ENCODE results near the gene KATNBL1. TPM values are rescaled to one million over a fixed set of nuclear protein-coding genes. Genes with fewer than 3 reads are reported as not detected.

The KATNBL1 gene
- total RNA-seq, 1 donor from 2014 or later: 82.7 TPM

GRCh38 chr15:34239151-34239808 is 29.4 kb upstream of the KATNBL1 start:
- Mint-ChIP-seq H3K4me3 (no peak overlapping the region), H3K27ac (no peak overlapping the region), H3K27me3 (ENCODE audit: low read depth) (no peaks in the 10 kb centered on the region), H3K36me3 (peaks cover 16% of the 10 kb centered on the region), H3K9me3 (no peaks in the 10 kb centered on the region), H3K4me1 (no peaks in the 10 kb centered on the region)
- no peak for TF ChIP-seq CTCF (IDR thresholded peaks at IDR 0.05; ENCODE audit: unreplicated experiment)
- DNase-seq (ENCODE audit: low spot score in 2 of 2, unreplicated experiment in 2 of 2): no peak

GRCh38 chr15:34233614-34234013 is 23.7 kb upstream of the KATNBL1 start:
- peaks cover 27% of the 10 kb centered on the region for H3K36me3 Mint-ChIP-seq
- DNase-seq (ENCODE audit: low spot score in 2 of 2, unreplicated experiment in 2 of 2): no peak
- no peaks in the 10 kb centered on the region for H3K9me3 Mint-ChIP-seq

DNA sequence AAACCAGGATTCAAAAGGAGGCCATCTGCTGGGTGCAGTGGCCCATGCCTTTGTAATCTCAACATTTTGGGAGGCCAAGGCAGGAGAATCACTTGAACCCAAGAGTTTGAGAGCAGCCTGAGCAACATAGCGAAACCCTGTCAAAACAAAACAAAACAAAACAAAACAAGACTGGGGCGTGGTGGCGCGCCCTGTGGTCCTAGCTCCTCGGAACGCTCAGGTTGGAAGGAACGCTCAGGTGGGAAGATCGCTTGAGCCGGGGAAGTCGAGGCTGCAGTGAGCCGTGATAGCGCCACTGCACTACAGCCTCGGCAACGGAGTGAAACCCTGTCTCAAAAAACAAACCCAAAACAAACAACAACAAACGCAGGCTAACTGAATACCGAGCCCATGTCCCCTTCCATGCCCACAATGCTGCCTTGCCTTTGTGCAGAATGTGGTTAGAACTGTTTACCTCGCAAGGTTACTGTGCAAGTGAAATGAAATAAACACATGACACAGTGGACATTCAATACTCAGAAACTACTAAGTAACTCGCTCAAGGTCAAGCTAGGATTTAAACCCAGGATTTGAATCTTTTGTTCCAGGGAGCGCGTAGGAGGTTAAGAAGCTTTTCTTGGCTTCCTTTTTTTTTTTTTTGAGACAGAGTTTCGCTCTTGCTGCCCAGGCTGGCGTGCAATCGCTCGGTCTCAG is 14.2 kb upstream of the KATNBL1 start:
- no peak for TF ChIP-seq CTCF (IDR thresholded peaks at IDR 0.05; ENCODE audit: unreplicated experiment)
- Mint-ChIP-seq H3K4me1 (peaks cover 19% of the 10 kb centered on the region), H3K36me3 (peaks cover 14% of the 10 kb centered on the region), H3K27me3 (ENCODE audit: low read depth) (no peaks in the 10 kb centered on the region), H3K9me3 (no peaks in the 10 kb centered on the region), H3K4me3 (peak overlapping the region; percentile 90), H3K27ac (peak overlapping the region; percentile 98)
- no peak for DNase-seq (ENCODE audit: low spot score in 2 of 2, unreplicated experiment in 2 of 2)

More at GRCh38 chr15:34233614-34234013, 23.7 kb upstream of the KATNBL1 start:
- H3K4me1 Mint-ChIP-seq: no peaks in the 10 kb centered on the region
- H3K4me3 Mint-ChIP-seq: no peak overlapping the region
- no peak for TF ChIP-seq CTCF (IDR thresholded peaks at IDR 0.05; ENCODE audit: unreplicated experiment)
- no peaks in the 10 kb centered on the region for H3K27me3 Mint-ChIP-seq (ENCODE audit: low read depth)
- no peak overlapping the region for H3K27ac Mint-ChIP-seq

- Mint-ChIP-seq H3K36me3 (no peaks in the 10 kb centered on the region), H3K4me1 (no peaks in the 10 kb centered on the region), H3K27ac (no peak overlapping the region), H3K9me3 (no peaks in the 10 kb centered on the region), H3K27me3 (ENCODE audit: low read depth) (no peaks in the 10 kb centered on the region), H3K4me3 (no peak overlapping the region)
- DNase-seq (ENCODE audit: low spot score in 2 of 2, unreplicated experiment in 2 of 2): no peak
- no peak for TF ChIP-seq CTCF (IDR thresholded peaks at IDR 0.05; ENCODE audit: unreplicated experiment)
Observed at GRCh38 chr15:34217587-34218225, 7.8 kb upstream of the KATNBL1 start.

DNA sequence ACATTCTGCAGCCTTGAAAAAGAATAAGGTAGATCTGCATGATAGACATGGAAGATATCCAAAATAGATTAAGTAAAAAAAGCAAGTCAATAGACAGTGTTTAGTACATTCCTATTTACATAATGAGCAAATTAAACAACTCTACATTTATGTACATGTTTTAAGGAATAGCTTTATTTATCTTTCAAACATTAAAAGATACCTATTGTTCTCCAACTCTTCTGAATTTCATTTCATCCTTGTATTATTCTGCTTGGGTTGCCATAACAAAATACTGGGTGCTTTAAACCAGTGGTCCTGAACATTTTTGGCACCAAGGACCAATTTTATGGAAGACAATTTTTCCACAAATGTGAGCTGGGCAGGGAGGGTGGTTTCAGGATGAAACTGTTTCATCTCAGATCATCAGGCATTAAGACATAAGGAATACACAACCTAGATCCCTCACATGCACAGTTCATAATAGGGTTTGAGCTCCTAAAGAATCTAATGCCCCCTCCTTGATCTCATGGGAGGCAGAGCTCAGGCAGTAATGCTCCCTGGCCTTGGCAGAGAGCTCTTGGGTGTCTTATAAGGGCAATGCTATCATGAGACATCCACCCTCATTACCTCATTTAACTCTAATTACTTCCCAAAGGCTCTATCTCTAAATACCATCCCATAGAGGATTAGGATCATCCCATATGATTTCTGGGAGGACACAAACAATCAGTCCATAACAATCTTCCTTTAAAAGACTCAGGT is 6.8 kb upstream of the KATNBL1 start:
- no peak for DNase-seq (ENCODE audit: low spot score in 2 of 2, unreplicated experiment in 2 of 2)
- Mint-ChIP-seq H3K4me3 (no peak overlapping the region), H3K4me1 (no peaks in the 10 kb centered on the region), H3K27ac (no peak overlapping the region), H3K9me3 (no peaks in the 10 kb centered on the region), H3K36me3 (no peaks in the 10 kb centered on the region), H3K27me3 (ENCODE audit: low read depth) (no peaks in the 10 kb centered on the region)
- no peak for TF ChIP-seq CTCF (IDR thresholded peaks at IDR 0.05; ENCODE audit: unreplicated experiment)

Data from mesothelial cell of epicardium (in vitro differentiated cells).